Calu3 (cell line): ENCODE data around the gene ALOX5. TPM values are rescaled to one million over a fixed set of nuclear protein-coding genes. Genes with fewer than 3 reads are reported as not detected.
"Not testable (repeated sequence)": the region's sequence is repeated elsewhere in the genome, so short reads cannot be mapped to it uniquely, and the experiment has no call there.

Source experiments
- BruUV-seq: library from RNA; stranded (reverse); fragments of 400-500 nt; replicated peaks from 2 replicates; lab custom pipeline; 2021; lab: Mats Ljungman, UMichigan
- CTCF ChIA-PET: fragments of 300-600 bp; sonication (Branson Sonifier 250); formaldehyde crosslinking; loops from one replicate; lab custom pipeline; 2022; ENCODE audit warnings: antibody characterized with exemption; lab: Charles Lee
- DNase-seq: peaks from one replicate; pipeline ENCODE4 v3.0.0; 2022
- H3K27ac Mint-ChIP-seq: one replicate; pipeline ENCODE4 v1.8.0; 2022; ENCODE audit warnings: mixed read lengths; ENCODE audit not compliant: unreplicated experiment
- H3K27me3 Mint-ChIP-seq: one replicate; pipeline ENCODE4 v1.8.0; 2022; ENCODE audit warnings: mixed read lengths; ENCODE audit not compliant: unreplicated experiment
- H3K36me3 Mint-ChIP-seq: one replicate; pipeline ENCODE4 v1.8.0; 2022; ENCODE audit warnings: mild to moderate bottlenecking, moderate library complexity, mixed read lengths; ENCODE audit not compliant: insufficient read depth, unreplicated experiment
- H3K4me1 Mint-ChIP-seq: one replicate; pipeline ENCODE4 v1.8.0; 2022; ENCODE audit warnings: mild to moderate bottlenecking, low read depth, mixed read lengths; ENCODE audit not compliant: unreplicated experiment
- H3K4me3 Mint-ChIP-seq: one replicate; pipeline ENCODE4 v1.8.0; 2022; ENCODE audit warnings: mild to moderate bottlenecking, low read depth, moderate library complexity, mixed read lengths; ENCODE audit not compliant: unreplicated experiment
- H3K9me3 Mint-ChIP-seq: one replicate; pipeline ENCODE4 v1.8.0; 2022; ENCODE audit warnings: low read depth, mixed read lengths; ENCODE audit not compliant: unreplicated experiment
- CTCF ChIP-seq: fragments of 200-600 bp; IDR thresholded peaks from one replicate; pipeline ENCODE4 v1.8.0; 2022; ENCODE audit warnings: antibody characterized with exemption; ENCODE audit not compliant: unreplicated experiment
- intact Hi-C: fragments of 100-400 bp; cut with micrococcal nuclease; formaldehyde crosslinking; loops from one replicate; pipeline ENCODE4 v1.10.0; 2022; ENCODE audit not compliant: unreplicated experiment
- total RNA-seq: library from RNA; stranded (reverse); gene quantifications from 2 replicates; pipeline ENCODE4 v1.2.3, GENCODE V29; 2022

Gene ALOX5
- total RNA-seq, 1 experiment from 2014 or later: 44.9 TPM

GRCh38 chr10:45409782-45410181, 35.8 kb downstream of the ALOX5 start:
- Mint-ChIP-seq H3K4me3 (no peak overlapping the region), H3K27me3 (no peaks in the 10 kb centered on the region), H3K27ac (no peak overlapping the region), H3K4me1 (no peaks in the 10 kb centered on the region), H3K9me3 (no peaks in the 10 kb centered on the region), H3K36me3 (no peaks in the 10 kb centered on the region)
- TF ChIP-seq CTCF: no peak
- no peak for DNase-seq
- no TSS peak for BruUV-seq
- intact Hi-C loops: no loop called here
- CTCF ChIA-PET: no interaction called here

GRCh38 chr10:45410489-45410806, 36.4 kb downstream of the ALOX5 start:
- DNase-seq: no peak
- intact Hi-C loops: no loop called here
- Mint-ChIP-seq H3K36me3 (no peaks in the 10 kb centered on the region), H3K27me3 (no peaks in the 10 kb centered on the region), H3K9me3 (no peaks in the 10 kb centered on the region), H3K27ac (no peak overlapping the region), H3K4me3 (no peak overlapping the region), H3K4me1 (no peaks in the 10 kb centered on the region)
- TF ChIP-seq CTCF: no peak
- CTCF ChIA-PET: no interaction called here
- no TSS peak for BruUV-seq

GRCh38 chr10:45410807-45411606, 37.0 kb downstream of the ALOX5 start:
- intact Hi-C loops: no loop called here
- CTCF ChIA-PET: no interaction called here
- Mint-ChIP-seq H3K4me1 (no peaks in the 10 kb centered on the region), H3K4me3 (no peak overlapping the region), H3K27ac (no peak overlapping the region), H3K27me3 (no peaks in the 10 kb centered on the region), H3K36me3 (no peaks in the 10 kb centered on the region), H3K9me3 (no peaks in the 10 kb centered on the region)
- no peak for TF ChIP-seq CTCF
- no TSS peak for BruUV-seq
- DNase-seq: no peak

GRCh38 chr10:45411607-45411940, 37.6 kb downstream of the ALOX5 start:
- Mint-ChIP-seq H3K27ac (no peak overlapping the region), H3K4me1 (no peaks in the 10 kb centered on the region), H3K4me3 (no peak overlapping the region), H3K36me3 (no peaks in the 10 kb centered on the region), H3K27me3 (no peaks in the 10 kb centered on the region), H3K9me3 (no peaks in the 10 kb centered on the region)
- TF ChIP-seq CTCF: no peak
- BruUV-seq: no TSS peak
- intact Hi-C loops: no loop called here
- DNase-seq: no peak
- CTCF ChIA-PET: no interaction called here

GRCh38 chr10:45415062-45415461, 41.0 kb downstream of the ALOX5 start:
- H3K27ac Mint-ChIP-seq, H3K4me3 Mint-ChIP-seq, H3K27me3 Mint-ChIP-seq, H3K9me3 Mint-ChIP-seq, intact Hi-C loops, BruUV-seq, CTCF ChIA-PET, DNase-seq: not testable (repeated sequence)
- H3K36me3 Mint-ChIP-seq: peaks cover 11% of the 10 kb centered on the region
- peaks cover 18% of the 10 kb centered on the region for H3K4me1 Mint-ChIP-seq
